ENCODE measurements around the gene PIN4. TPM values are rescaled to one million over a fixed set of nuclear protein-coding genes. Genes with fewer than 3 reads are reported as not detected.
"Not testable (repeated sequence)": the region's sequence is repeated elsewhere in the genome, so short reads cannot be mapped to it uniquely, and the experiment has no call there.

PIN4 gene
- total RNA-seq, 1 donor from 2014 or later = 9.8 TPM

- H3K4me3 ChIP-seq = no peak overlapping the region
- no peaks in the 10 kb centered on the region for H3K27me3 ChIP-seq (ENCODE audit: low read depth)
- no peak for TF ChIP-seq CTCF (IDR thresholded peaks at IDR 0.05)
- H3K4me1 ChIP-seq = no peaks in the 10 kb centered on the region
- no peak for DNase-seq
- intact Hi-C loops (cut with DNase I) = no loop called here
- ATAC-seq = no peak
- H3K36me3 ChIP-seq = no peaks in the 10 kb centered on the region
- no peak overlapping the region for H3K27ac ChIP-seq
- no peaks in the 10 kb centered on the region for H3K9me3 ChIP-seq
Observed at GRCh38 chrX:72146527-72146926, 35.0 kb upstream of the PIN4 start.

- Histone ChIP-seq H3K4me1 (no peaks in the 10 kb centered on the region), H3K36me3 (no peaks in the 10 kb centered on the region), H3K9me3 (no peaks in the 10 kb centered on the region), H3K27ac (no peak overlapping the region), H3K4me3 (no peak overlapping the region), H3K27me3 (ENCODE audit: low read depth) (no peaks in the 10 kb centered on the region)
- ATAC-seq (no peak), DNase-seq (no peak)
- intact Hi-C loops (cut with DNase I) = no loop called here
- no peak for TF ChIP-seq CTCF (IDR thresholded peaks at IDR 0.05)
Observed at GRCh38 chrX:72158773-72159172, 22.8 kb upstream of the PIN4 start.

- Histone ChIP-seq H3K9me3 (no peaks in the 10 kb centered on the region), H3K27me3 (ENCODE audit: low read depth) (no peaks in the 10 kb centered on the region), H3K4me3 (no peak overlapping the region), H3K4me1 (no peaks in the 10 kb centered on the region), H3K36me3 (no peaks in the 10 kb centered on the region), H3K27ac (no peak overlapping the region)
- ATAC-seq = no peak
- no peak for TF ChIP-seq CTCF (IDR thresholded peaks at IDR 0.05)
- DNase-seq = no peak
- intact Hi-C loops (cut with DNase I) = no loop called here
Observed at GRCh38 chrX:72159769-72160168, 21.8 kb upstream of the PIN4 start.

- ATAC-seq (no peak), DNase-seq (no peak)
- Histone ChIP-seq H3K27me3 (ENCODE audit: low read depth) (no peaks in the 10 kb centered on the region), H3K9me3 (no peaks in the 10 kb centered on the region), H3K4me3 (no peak overlapping the region), H3K4me1 (no peaks in the 10 kb centered on the region), H3K27ac (no peak overlapping the region), H3K36me3 (no peaks in the 10 kb centered on the region)
- intact Hi-C loops (cut with DNase I) = no loop called here
- no peak for TF ChIP-seq CTCF (IDR thresholded peaks at IDR 0.05)
Observed at GRCh38 chrX:72165551-72165950, 16.0 kb upstream of the PIN4 start.

GRCh38 chrX:72169008-72169728 lies 12.4 kb upstream of the PIN4 start:
- Histone ChIP-seq H3K27ac (no peak overlapping the region), H3K4me3 (peak overlapping the region; percentile 19), H3K27me3 (ENCODE audit: low read depth) (no peaks in the 10 kb centered on the region), H3K36me3 (no peaks in the 10 kb centered on the region), H3K4me1 (no peaks in the 10 kb centered on the region), H3K9me3 (no peaks in the 10 kb centered on the region)
- intact Hi-C loops (cut with DNase I) = no loop called here
- DNase-seq (no peak), ATAC-seq (peak in 1 of 2 donors; percentile 42)
- no peak for TF ChIP-seq CTCF (IDR thresholded peaks at IDR 0.05)

- intact Hi-C loops (cut with DNase I); H3K27ac ChIP-seq; H3K36me3 ChIP-seq; H3K9me3 ChIP-seq; H3K27me3 ChIP-seq (ENCODE audit: low read depth); H3K4me3 ChIP-seq; DNase-seq; H3K4me1 ChIP-seq; ATAC-seq: not testable (repeated sequence)
Observed at GRCh38 chrX:72176289-72176688, 5.3 kb upstream of the PIN4 start.

Measured in lower lobe of right lung (tissue), 2 donors.